Measurements from ENCODE around the gene IFRD2.
"Not testable (repeated sequence)": the region's sequence is repeated elsewhere in the genome, so short reads cannot be mapped to it uniquely, and the experiment has no call there.

Gene IFRD2

DNA sequence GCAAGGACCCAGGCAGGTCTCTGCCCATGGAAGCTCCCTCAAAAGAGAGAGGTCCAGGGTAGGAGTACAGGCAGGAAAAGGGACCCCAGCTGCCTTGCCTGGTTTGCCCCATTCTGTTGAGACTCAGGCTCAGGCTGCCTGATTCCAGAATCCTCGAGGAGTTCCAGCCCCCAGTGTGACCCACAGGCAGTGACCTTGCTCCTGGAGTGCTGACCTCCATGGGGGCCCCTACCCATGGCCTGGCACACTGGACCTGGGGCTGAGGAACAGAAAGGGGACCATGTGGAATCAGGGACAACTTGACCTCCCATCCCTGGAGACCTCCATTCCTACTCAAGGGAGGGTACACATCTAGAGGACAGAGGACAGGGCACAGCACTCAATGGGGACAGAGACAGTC lies 26.7 kb downstream of the IFRD2 start:
- DNase-seq: no peak
- TF ChIP-seq POLR2A (IDR thresholded peaks at IDR 0.05; ENCODE audit: low read length) (no peak), GATA1 (IDR thresholded peaks at IDR 0.05; ENCODE audit: low read depth, low read length) (no peak)

GRCh38 chr3:50264964-50265485 lies 27.2 kb downstream of the IFRD2 start:
- TF ChIP-seq POLR2A (IDR thresholded peaks at IDR 0.05; ENCODE audit: low read length) (no peak), GATA1 (IDR thresholded peaks at IDR 0.05; ENCODE audit: low read depth, low read length) (no peak)
- no peak for DNase-seq

DNA sequence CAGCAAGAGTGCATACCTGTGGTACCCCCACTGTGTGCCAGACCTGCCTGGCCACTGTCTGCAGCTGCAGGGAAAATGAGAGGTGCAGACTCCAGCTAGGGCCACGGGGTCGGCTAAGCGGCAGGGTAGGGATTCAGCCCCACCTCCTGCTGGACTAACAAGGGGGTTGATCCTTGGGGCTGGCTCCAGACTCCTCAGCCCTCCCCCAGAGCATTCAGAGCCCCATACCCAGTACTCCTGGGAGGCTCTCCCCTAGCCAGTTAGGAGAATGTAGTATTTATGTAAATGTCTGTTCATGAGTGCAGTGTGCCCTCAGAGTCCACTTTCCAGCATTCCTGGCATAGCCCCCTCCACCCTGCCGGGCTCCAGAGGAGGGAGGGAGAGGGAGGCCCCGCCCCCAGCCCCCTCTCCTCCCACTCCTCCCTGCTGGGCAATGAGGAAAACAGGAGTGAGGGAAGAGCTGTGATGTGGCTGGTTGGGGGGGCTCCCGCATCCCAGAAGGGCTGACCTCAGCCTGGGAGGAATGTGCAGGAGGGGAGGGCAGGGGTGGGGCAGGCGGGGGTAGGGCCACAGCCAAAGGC lies 27.8 kb downstream of the IFRD2 start:
- TF ChIP-seq POLR2A (IDR thresholded peaks at IDR 0.05; ENCODE audit: low read length) (no peak), GATA1 (IDR thresholded peaks at IDR 0.05; ENCODE audit: low read depth, low read length) (no peak)
- no peak for DNase-seq

DNA sequence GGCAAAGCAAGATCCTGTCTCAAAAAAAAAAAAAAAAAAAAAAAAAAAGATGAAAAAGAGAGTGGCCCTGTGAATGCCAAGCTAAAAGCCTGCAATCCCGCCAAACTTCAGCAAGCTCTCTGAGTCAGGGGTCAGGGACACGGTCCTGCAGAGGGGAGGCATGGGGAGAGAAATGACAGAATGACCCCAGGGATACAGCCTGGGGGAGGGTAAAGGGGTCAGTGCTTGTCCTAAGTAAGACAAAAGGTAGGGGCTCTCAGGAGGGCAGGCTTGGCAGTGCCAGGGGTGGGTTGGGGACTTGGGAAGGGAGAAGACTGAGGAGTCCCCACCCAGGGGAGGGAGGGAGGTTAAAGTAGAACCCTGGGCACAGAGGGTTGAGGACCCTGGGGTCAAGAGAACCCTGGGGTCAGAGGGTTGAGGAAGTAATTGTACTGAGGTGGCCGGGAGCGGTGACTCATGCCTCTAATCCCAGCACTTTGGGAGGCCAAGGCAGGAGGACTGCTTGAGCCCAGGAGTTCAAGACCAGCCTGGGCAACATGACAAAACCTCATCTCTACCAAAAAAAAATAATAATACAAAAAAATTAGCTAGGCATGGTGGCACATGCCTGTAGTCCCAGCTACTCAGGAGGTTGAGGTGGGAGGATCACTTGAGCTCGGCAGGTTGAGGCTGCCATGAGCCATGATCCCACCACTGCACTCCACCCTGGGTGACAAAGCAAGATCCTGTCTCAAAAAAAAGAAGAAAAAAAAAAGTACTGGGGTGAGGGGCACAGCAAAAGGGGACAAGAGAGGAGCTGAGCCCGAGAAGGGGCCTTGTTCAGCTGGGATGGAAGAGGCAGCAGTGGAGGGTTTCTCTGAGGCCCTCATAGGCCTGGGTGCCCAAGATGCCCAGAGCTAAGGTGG lies 28.5 kb downstream of the IFRD2 start:
- no peak for TF ChIP-seq GATA1 (IDR thresholded peaks at IDR 0.05; ENCODE audit: low read depth, low read length)
- TF ChIP-seq POLR2A (IDR thresholded peaks at IDR 0.05; ENCODE audit: low read length): no peak
- no peak for DNase-seq

- TF ChIP-seq GATA1 (IDR thresholded peaks at IDR 0.05; ENCODE audit: low read depth, low read length) (no peak), POLR2A (IDR thresholded peaks at IDR 0.05; ENCODE audit: low read length) (no peak)
- DNase-seq: no peak
Observed at GRCh38 chr3:50262778-50263177, 29.5 kb downstream of the IFRD2 start.

DNA sequence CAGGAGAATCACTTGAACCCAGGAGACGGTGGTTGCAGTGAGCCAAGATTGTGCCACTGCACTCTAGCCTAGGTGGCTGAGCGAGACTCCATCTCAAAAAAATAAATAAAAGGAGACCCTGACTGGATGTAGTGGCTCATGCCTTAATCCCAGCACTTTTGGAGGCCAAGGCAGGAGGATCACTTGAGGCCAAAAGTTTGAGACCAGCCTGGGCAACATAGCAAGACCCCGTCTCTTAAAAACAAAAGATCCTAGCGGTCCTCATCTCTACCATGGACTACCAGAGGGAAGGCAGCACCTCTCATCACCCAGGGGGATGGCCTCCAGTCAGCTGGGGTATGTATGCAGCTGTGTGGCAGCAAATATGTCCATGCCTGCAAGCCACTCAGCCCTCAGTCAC lies 30.0 kb downstream of the IFRD2 start:
- DNase-seq: not testable (repeated sequence)

DNA sequence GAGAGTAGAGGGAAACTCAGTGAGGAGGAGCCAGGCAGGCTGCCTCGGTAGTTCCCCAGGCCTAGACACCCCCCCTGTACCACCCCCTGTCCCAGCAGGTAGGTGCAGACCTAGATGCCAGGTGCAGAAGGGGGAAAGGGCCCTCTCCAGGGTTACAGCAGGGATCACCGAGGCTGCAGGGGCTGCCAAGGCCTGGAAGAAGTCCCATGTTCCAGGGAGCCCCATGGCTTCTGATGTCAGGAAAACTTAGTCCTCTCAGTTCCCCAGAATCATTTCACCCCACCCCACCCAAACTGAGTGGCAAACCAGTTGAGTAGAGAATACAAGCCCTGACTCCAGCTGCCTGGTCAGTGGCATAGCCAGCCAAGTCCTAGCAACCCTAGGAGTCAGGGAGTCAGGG lies 30.7 kb downstream of the IFRD2 start:
- TF ChIP-seq POLR2A (IDR thresholded peaks at IDR 0.05; ENCODE audit: low read length) (no peak), GATA1 (IDR thresholded peaks at IDR 0.05; ENCODE audit: low read depth, low read length) (no peak)
- DNase-seq: no peak

- DNase-seq: no peak
- TF ChIP-seq POLR2A (IDR thresholded peaks at IDR 0.05; ENCODE audit: low read length) (no peak), GATA1 (IDR thresholded peaks at IDR 0.05; ENCODE audit: low read depth, low read length) (no peak)
Observed at GRCh38 chr3:50260942-50261441, 31.2 kb downstream of the IFRD2 start.

GRCh38 chr3:50260027-50260941 lies 31.9 kb downstream of the IFRD2 start:
- TF ChIP-seq GATA1 (IDR thresholded peaks at IDR 0.05; ENCODE audit: low read depth, low read length) (no peak), POLR2A (IDR thresholded peaks at IDR 0.05; ENCODE audit: low read length) (peak; percentile 20)
- DNase-seq: peak; percentile 90 to 95

DNA sequence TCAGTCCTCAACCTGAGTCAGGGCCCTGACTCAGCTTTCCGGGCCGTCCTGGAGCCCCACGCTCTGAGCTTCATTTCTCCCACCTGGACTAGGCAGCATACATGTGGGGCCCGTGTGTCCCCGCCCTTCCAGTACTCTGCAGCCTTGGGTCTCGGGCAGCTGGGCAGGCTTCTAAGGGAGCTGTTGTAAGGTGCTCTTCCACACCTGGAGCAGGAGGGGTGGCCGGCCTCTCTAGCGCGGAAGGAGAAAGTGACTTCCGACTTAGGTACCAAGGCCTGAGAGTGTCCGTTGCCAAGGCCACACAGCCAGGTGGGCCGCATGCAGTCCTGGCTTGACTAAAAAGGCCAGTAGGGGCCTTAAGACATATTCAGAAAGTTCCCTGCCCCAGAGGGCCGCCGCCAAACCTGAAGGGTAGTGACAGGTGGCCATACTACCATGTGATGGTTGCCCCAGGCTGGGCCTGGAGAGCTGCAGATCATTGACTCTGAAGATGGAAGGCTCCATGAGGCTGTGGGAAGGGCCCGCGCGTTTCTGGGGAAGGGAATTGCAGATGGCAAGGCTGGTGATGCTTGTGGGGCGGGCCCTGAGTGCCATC lies 32.7 kb downstream of the IFRD2 start:
- DNase-seq: no peak
- TF ChIP-seq POLR2A (IDR thresholded peaks at IDR 0.05; ENCODE audit: low read length): no peak
- TF ChIP-seq GATA1 (IDR thresholded peaks at IDR 0.05; ENCODE audit: low read depth, low read length): no peak

DNA sequence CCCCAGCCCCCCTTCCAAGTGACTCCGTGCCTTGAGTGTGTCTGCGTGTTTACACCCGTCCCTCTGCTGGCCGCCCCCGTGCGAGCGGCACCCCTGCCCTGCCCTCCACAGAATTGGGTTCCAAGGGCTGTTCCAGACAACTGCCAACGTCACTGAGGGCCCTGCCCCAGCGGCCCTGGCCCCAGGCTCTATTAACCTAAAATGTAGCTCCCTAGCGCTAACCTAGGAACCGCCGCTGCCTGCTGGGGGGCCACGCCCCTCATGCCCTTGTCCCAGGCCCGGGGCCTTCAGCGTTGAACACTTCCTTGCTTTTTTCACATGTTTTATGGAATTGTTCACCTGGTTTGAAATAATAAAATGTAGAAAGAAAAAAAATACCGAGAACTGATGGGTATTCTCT lies 33.2 kb downstream of the IFRD2 start:
- no peak for TF ChIP-seq POLR2A (IDR thresholded peaks at IDR 0.05; ENCODE audit: low read length)
- no peak for DNase-seq

DNA sequence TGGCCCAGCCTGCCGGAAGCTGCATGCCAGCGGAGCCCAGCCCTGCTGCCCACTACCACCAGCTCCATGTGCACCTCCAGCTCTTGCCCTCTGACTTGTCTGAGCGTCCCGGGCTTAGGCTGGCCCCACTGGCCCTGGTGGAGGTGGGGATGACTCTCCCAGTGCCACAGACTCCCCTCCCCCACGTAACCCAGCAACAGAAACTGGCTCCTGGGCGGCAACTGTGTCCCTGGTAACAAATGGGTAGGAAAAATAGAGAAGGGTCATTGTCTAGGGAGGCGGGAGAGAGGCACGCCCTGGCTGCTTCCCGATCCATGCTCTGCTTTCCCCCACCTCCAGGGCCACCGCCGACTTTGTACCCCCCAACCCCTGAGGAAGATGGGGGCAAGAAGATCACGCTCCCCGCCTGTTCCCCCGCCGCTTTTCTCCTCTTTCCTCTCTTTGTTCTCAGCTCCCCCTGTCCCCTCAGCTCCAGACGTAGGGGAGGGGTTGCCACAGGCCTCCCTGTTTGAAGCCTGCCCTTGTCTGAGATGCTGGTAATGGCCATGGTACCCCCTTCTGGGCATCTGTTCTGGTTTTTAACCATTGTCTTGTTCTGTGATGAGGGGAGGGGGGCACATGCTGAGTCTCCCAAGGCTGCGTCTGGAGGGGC lies 34.1 kb downstream of the IFRD2 start:
- no peak for DNase-seq
- TF ChIP-seq GATA1 (IDR thresholded peaks at IDR 0.05; ENCODE audit: low read depth, low read length) (no peak), POLR2A (IDR thresholded peaks at IDR 0.05; ENCODE audit: low read length) (no peak)
